Stimulated activated CD4-positive, alpha-beta T cell treated with anti-CD3 and anti-CD28 coated beads, Interleukin-2, amount 100 ng/mL, for 48 hours (primary cell): ENCODE results near the gene NFIX.

Experiments used
- DNase-seq, 2 donors: peaks; one replicate each; pipeline ENCODE4 v3.0.0-alpha.2; 2020

The NFIX gene

GRCh38 chr19:12990853-12991252 is 4.4 kb upstream of the NFIX start:
- no peak for DNase-seq

- DNase-seq: no peak
Measured at GRCh38 chr19:12991296-12991695, 4.0 kb upstream of the NFIX start.

- DNase-seq: no peak
Measured at GRCh38 chr19:12992729-12993128, 2.5 kb upstream of the NFIX start.

GRCh38 chr19:12993562-12993961 is 1.7 kb upstream of the NFIX start:
- DNase-seq: no peak

- DNase-seq: no peak
Measured at GRCh38 chr19:12995596-12996405, 526 bp downstream of the NFIX start.

GRCh38 chr19:12996406-12997094 is 1.3 kb downstream of the NFIX start:
- no peak for DNase-seq

GRCh38 chr19:12997179-12997966 is 2.1 kb downstream of the NFIX start:
- DNase-seq: no peak

- no peak for DNase-seq
Measured at GRCh38 chr19:12997967-12998940, 3.0 kb downstream of the NFIX start.

- DNase-seq: no peak
Measured at GRCh38 chr19:13001166-13001501, 5.9 kb downstream of the NFIX start.

- no peak for DNase-seq
Measured at GRCh38 chr19:13001502-13002165, 6.4 kb downstream of the NFIX start.

- DNase-seq: no peak
Measured at GRCh38 chr19:13002166-13002898, 7.1 kb downstream of the NFIX start.

GRCh38 chr19:13003081-13003480 is 7.8 kb downstream of the NFIX start:
- no peak for DNase-seq

- no peak for DNase-seq
Measured at GRCh38 chr19:13004273-13004672, 9.0 kb downstream of the NFIX start.

- DNase-seq: no peak
Measured at GRCh38 chr19:13005253-13005652, 10.0 kb downstream of the NFIX start.

GRCh38 chr19:13005861-13006370 is 10.6 kb downstream of the NFIX start:
- no peak for DNase-seq

GRCh38 chr19:13006431-13007281 is 11.4 kb downstream of the NFIX start:
- DNase-seq: no peak

GRCh38 chr19:13007292-13008045 is 12.2 kb downstream of the NFIX start:
- DNase-seq: no peak

- DNase-seq: no peak
Measured at GRCh38 chr19:13008926-13009787, 13.9 kb downstream of the NFIX start.
